ENCODE data around the gene PLCH1.

- TF ChIP-seq CTCF (IDR thresholded peaks at IDR 0.05; ENCODE audit: borderline replicate concordance, extremely low read depth, low read length, poor library complexity, severe bottlenecking), result no peak
- TF ChIP-seq EZH2 (IDR thresholded peaks at IDR 0.05; ENCODE audit: borderline replicate concordance, low read depth, low read length, severe bottlenecking), result no peak
Observed at GRCh38 chr3:155360281-155360680, 384.6 kb downstream of the PLCH1 start.

Data from DND-41 (cell line).